Measurements from ENCODE around the gene FILIP1L. TPM values are rescaled to one million over a fixed set of nuclear protein-coding genes. Genes with fewer than 3 reads are reported as not detected.

The FILIP1L gene
- total RNA-seq, 1 experiment from 2014 or later, result 0.07 TPM

DNA sequence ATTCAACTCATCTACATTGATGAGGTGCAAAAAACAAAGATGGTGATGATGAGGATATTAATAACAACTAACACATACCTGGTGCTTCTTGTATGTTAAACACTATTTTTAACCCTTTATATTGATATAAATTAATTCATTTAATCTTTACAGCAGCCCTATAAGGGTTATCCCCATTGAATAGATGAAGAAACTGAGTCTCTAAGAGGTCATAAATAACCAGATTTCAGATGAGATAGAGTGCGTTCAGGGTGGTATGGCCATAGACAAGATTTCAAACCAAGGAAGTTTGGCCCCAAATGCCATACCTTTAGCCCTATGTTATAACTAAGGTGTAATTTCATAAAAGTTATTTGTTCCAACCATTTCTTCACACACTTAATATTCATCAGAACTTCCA is 214.1 kb downstream of the FILIP1L start:
- Mint-ChIP-seq H3K4me3 (no peak overlapping the region), H3K36me3 (ENCODE audit: insufficient read depth in 1 of 3, low read depth in 3 of 3) (no peaks in the 10 kb centered on the region), H3K4me1 (peaks cover 12 to 24% of the 10 kb centered on the region in 2 experiments), H3K27ac (no peak overlapping the region), H3K9me3 (no peaks in the 10 kb centered on the region), H3K27me3 (ENCODE audit: low read depth) (no peaks in the 10 kb centered on the region)
- no peak overlapping the region for H2BK120ac ChIP-seq (ENCODE audit: low read depth, low read length, poor library complexity, severe bottlenecking)
- H2AFZ ChIP-seq (ENCODE audit: low read length), result no peak overlapping the region
- peaks cover 6% of the 10 kb centered on the region; the same call in 1 of the 2 replicates for H3K4me1 ChIP-seq (ENCODE audit: insufficient read depth, low read length)
- no peak overlapping the region for H2BK20ac ChIP-seq (ENCODE audit: low read depth, low read length, poor library complexity, severe bottlenecking)
- no peak overlapping the region for H3K18ac ChIP-seq (ENCODE audit: insufficient read length, low read depth, low read length)
- no peak overlapping the region for H2BK12ac ChIP-seq (ENCODE audit: insufficient read length, low read depth, low read length)
- no CpG with 5 or more reads among the region's 1 CpG for WGBS (ENCODE audit: extremely low coverage, insufficient read length, low lambda C conversion rate)
- no peak overlapping the region for H4K91ac ChIP-seq (ENCODE audit: insufficient read length, low read depth, low read length)
- no peaks in the 10 kb centered on the region for H3K79me1 ChIP-seq (ENCODE audit: insufficient read depth, low read depth, low read length, poor library complexity, severe bottlenecking)
- no peak for DNase-seq
- H3K56ac ChIP-seq (ENCODE audit: insufficient read length, low read depth, low read length), result no peak overlapping the region
- H3K14ac ChIP-seq (ENCODE audit: insufficient read depth, low read length), result no peak overlapping the region
- H4K8ac ChIP-seq (replicated peaks; ENCODE audit: insufficient read length, low read depth, low read length), result no peak overlapping the region
- no peak overlapping the region for H4K5ac ChIP-seq (ENCODE audit: insufficient read length, low read depth, low read length)
- H3K23ac ChIP-seq (ENCODE audit: insufficient read length, low read depth, low read length), result no peak overlapping the region
- H3K79me2 ChIP-seq (ENCODE audit: insufficient read depth, low read length), result no peaks in the 10 kb centered on the region; the same call in 1 of the 2 replicates
- no peak overlapping the region for H3K9ac ChIP-seq (ENCODE audit: extremely low read depth, insufficient read length, low read length)
- H3K27me3 ChIP-seq (ENCODE audit: insufficient read depth, low read length), result no peaks in the 10 kb centered on the region
- no peak overlapping the region for H3K27ac ChIP-seq (ENCODE audit: insufficient read length, low read depth, low read length)
- H3K9me3 ChIP-seq (ENCODE audit: control insufficient read depth, low read depth, low read length), result no peaks in the 10 kb centered on the region
- no peak overlapping the region for H2BK15ac ChIP-seq (ENCODE audit: low read depth, low read length)
- H4K20me1 ChIP-seq (ENCODE audit: control insufficient read depth, insufficient read depth, insufficient read length), result no peaks in the 10 kb centered on the region
- H2AK5ac ChIP-seq (ENCODE audit: insufficient read length, low read length), result no peak overlapping the region
- H3K4ac ChIP-seq (ENCODE audit: low read depth, low read length), result no peak overlapping the region
- TF ChIP-seq, protein P1, sequence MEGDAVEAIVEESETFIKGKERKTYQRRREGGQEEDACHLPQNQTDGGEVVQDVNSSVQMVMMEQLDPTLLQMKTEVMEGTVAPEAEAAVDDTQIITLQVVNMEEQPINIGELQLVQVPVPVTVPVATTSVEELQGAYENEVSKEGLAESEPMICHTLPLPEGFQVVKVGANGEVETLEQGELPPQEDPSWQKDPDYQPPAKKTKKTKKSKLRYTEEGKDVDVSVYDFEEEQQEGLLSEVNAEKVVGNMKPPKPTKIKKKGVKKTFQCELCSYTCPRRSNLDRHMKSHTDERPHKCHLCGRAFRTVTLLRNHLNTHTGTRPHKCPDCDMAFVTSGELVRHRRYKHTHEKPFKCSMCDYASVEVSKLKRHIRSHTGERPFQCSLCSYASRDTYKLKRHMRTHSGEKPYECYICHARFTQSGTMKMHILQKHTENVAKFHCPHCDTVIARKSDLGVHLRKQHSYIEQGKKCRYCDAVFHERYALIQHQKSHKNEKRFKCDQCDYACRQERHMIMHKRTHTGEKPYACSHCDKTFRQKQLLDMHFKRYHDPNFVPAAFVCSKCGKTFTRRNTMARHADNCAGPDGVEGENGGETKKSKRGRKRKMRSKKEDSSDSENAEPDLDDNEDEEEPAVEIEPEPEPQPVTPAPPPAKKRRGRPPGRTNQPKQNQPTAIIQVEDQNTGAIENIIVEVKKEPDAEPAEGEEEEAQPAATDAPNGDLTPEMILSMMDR (conservative IDR thresholded peaks at IDR 0.05), result no peak
- H3T11ph ChIP-seq (ENCODE audit: low read length), result no peak overlapping the region
- no peak overlapping the region for H2BK5ac ChIP-seq (ENCODE audit: insufficient read length, low read length)
- H3K4me2 ChIP-seq (ENCODE audit: insufficient read depth, insufficient read length, low read length), result no peak overlapping the region
- H3K23me2 ChIP-seq (ENCODE audit: insufficient read length, low read depth, low read length, poor library complexity, severe bottlenecking), result no peaks in the 10 kb centered on the region
